ENCODE results near the gene COPE. TPM values are rescaled to one million over a fixed set of nuclear protein-coding genes. Genes with fewer than 3 reads are reported as not detected.

COPE gene
- total RNA-seq, 1 experiment from 2014 or later, result 408 TPM

- ChIA-PET CTCF (no interaction called here), POLR2A (ENCODE audit: unreplicated experiment) (no interaction called here)
- H3K4me3 ChIP-seq (ENCODE audit: low read length), result no peak overlapping the region
- TF ChIP-seq EZH2phosphoT487 (IDR thresholded peaks at IDR 0.05; ENCODE audit: borderline replicate concordance, low read length), result no peak
- TF ChIP-seq EZH2 (IDR thresholded peaks at IDR 0.05; ENCODE audit: low read length, unreplicated experiment), result no peak
- TF ChIP-seq CTCF (conservative IDR thresholded peaks at IDR 0.05; ENCODE audit: low read depth, low read length), result no peak
- no peaks in the 10 kb centered on the region for H3F3A ChIP-seq (ENCODE audit: low read length, unreplicated experiment)
- ATAC-seq (no peak), DNase-seq (no peak)
- H2AFZ ChIP-seq (ENCODE audit: low read length), result no peak overlapping the region
- no peak overlapping the region for H3K4me2 ChIP-seq (ENCODE audit: low read length)
- H3K9me3 ChIP-seq (ENCODE audit: low read length), result no peaks in the 10 kb centered on the region
- no peaks in the 10 kb centered on the region for H3K9me2 ChIP-seq (replicated peaks; ENCODE audit: low read length)
- H3K79me2 ChIP-seq (ENCODE audit: low read length), result no peaks in the 10 kb centered on the region
- no peaks in the 10 kb centered on the region for H3K4me1 ChIP-seq (ENCODE audit: insufficient read depth, low read length)
- no peak overlapping the region for H3K27ac ChIP-seq (ENCODE audit: low read length)
- no peaks in the 10 kb centered on the region for H3K27me3 ChIP-seq (ENCODE audit: low read length)
- no TSS peak for BruUV-seq (replicated peaks)
- H4K20me1 ChIP-seq (ENCODE audit: low read length), result peaks cover 3% of the 10 kb centered on the region; the same call in 1 of the 2 replicates
- peaks cover 16% of the 10 kb centered on the region for H3K36me3 ChIP-seq (ENCODE audit: low read depth, low read length)
- H3K9ac ChIP-seq (ENCODE audit: low read length), result no peak overlapping the region
- intact Hi-C loops (cut with micrococcal nuclease), result no loop called here
Measured at GRCh38 chr19:18871543-18871942, 47.6 kb downstream of the COPE start.

GRCh38 chr19:18870531-18871172 is 48.5 kb downstream of the COPE start:
- no TSS peak for BruUV-seq (replicated peaks)
- Histone ChIP-seq H3K36me3 (ENCODE audit: low read depth, low read length) (peaks cover 16% of the 10 kb centered on the region), H3F3A (ENCODE audit: low read length, unreplicated experiment) (no peaks in the 10 kb centered on the region), H3K9me2 (replicated peaks; ENCODE audit: low read length) (no peaks in the 10 kb centered on the region), H3K4me1 (ENCODE audit: insufficient read depth, low read length) (no peaks in the 10 kb centered on the region), H3K27me3 (ENCODE audit: low read length) (no peaks in the 10 kb centered on the region), H3K4me3 (ENCODE audit: low read length) (no peak overlapping the region), H3K79me2 (ENCODE audit: low read length) (no peaks in the 10 kb centered on the region), H3K27ac (ENCODE audit: low read length) (no peak overlapping the region), H4K20me1 (ENCODE audit: low read length) (peaks cover 3% of the 10 kb centered on the region; the same call in 1 of the 2 replicates), H3K4me2 (ENCODE audit: low read length) (no peak overlapping the region), H3K9ac (ENCODE audit: low read length) (no peak overlapping the region), H2AFZ (ENCODE audit: low read length) (no peak overlapping the region), H3K9me3 (ENCODE audit: low read length) (no peaks in the 10 kb centered on the region)
- intact Hi-C loops (cut with micrococcal nuclease), result no loop called here
- ATAC-seq, result no peak
- POLR2A ChIA-PET (ENCODE audit: unreplicated experiment), result interaction anchor here (0.6 kb wide), 1 partner anchor 49 kb away, joined by 4 read pairs; the partner anchor contains the start of gene DDX49
- DNase-seq, result no peak
- CTCF ChIA-PET, result no interaction called here
- TF ChIP-seq EZH2phosphoT487 (IDR thresholded peaks at IDR 0.05; ENCODE audit: borderline replicate concordance, low read length), result no peak
- TF ChIP-seq EZH2 (IDR thresholded peaks at IDR 0.05; ENCODE audit: low read length, unreplicated experiment), result no peak
- no peak for TF ChIP-seq CTCF (conservative IDR thresholded peaks at IDR 0.05; ENCODE audit: low read depth, low read length)

- H3K79me2 ChIP-seq (ENCODE audit: low read length), result no peaks in the 10 kb centered on the region
- H2AFZ ChIP-seq (ENCODE audit: low read length), result no peak overlapping the region
- no peak overlapping the region for H3K4me2 ChIP-seq (ENCODE audit: low read length)
- H3K4me1 ChIP-seq (ENCODE audit: insufficient read depth, low read length), result no peaks in the 10 kb centered on the region
- ChIA-PET POLR2A (ENCODE audit: unreplicated experiment) (no interaction called here), CTCF (no interaction called here)
- no peak overlapping the region for H3K27ac ChIP-seq (ENCODE audit: low read length)
- no TSS peak for BruUV-seq (replicated peaks)
- DNase-seq (no peak), ATAC-seq (no peak)
- no peak overlapping the region for H3K9ac ChIP-seq (ENCODE audit: low read length)
- intact Hi-C loops (cut with micrococcal nuclease), result no loop called here
- no peak overlapping the region for H3K4me3 ChIP-seq (ENCODE audit: low read length)
- no peaks in the 10 kb centered on the region for H3F3A ChIP-seq (ENCODE audit: low read length, unreplicated experiment)
- peaks cover 3% of the 10 kb centered on the region; the same call in 1 of the 2 replicates for H4K20me1 ChIP-seq (ENCODE audit: low read length)
- no peaks in the 10 kb centered on the region for H3K9me3 ChIP-seq (ENCODE audit: low read length)
- H3K9me2 ChIP-seq (replicated peaks; ENCODE audit: low read length), result no peaks in the 10 kb centered on the region
- peaks cover 16% of the 10 kb centered on the region for H3K36me3 ChIP-seq (ENCODE audit: low read depth, low read length)
- TF ChIP-seq EZH2phosphoT487 (IDR thresholded peaks at IDR 0.05; ENCODE audit: borderline replicate concordance, low read length), result no peak
- TF ChIP-seq EZH2 (IDR thresholded peaks at IDR 0.05; ENCODE audit: low read length, unreplicated experiment), result no peak
- no peak for TF ChIP-seq CTCF (conservative IDR thresholded peaks at IDR 0.05; ENCODE audit: low read depth, low read length)
- no peaks in the 10 kb centered on the region for H3K27me3 ChIP-seq (ENCODE audit: low read length)
Measured at GRCh38 chr19:18869781-18870530, 49.2 kb downstream of the COPE start.

All from PC-3 (cell line).